Activated CD4-positive, alpha-beta memory T cell treated with anti-CD3 and anti-CD28 coated beads for 36 hours (primary cell): ENCODE measurements around the gene NLGN2. TPM values are rescaled to one million over a fixed set of nuclear protein-coding genes. Genes with fewer than 3 reads are reported as not detected.

Experiments used
- CTCF ChIA-PET: fragments of 350-600 bp; sonication (Branson Sonifier 250); formaldehyde crosslinking; loops from one replicate; lab custom pipeline; 2021; ENCODE audit warnings: antibody characterized with exemption, inconsistent platforms; lab: Charles Lee
- POLR2A ChIA-PET: fragments of 350-600 bp; sonication (Branson Sonifier 250); formaldehyde crosslinking; loops from one replicate; lab custom pipeline; 2021; ENCODE audit warnings: antibody characterized with exemption; lab: Charles Lee
- DNase-seq: peaks from one replicate; pipeline ENCODE4 v3.0.0-alpha.2; 2020
- H3K27ac Mint-ChIP-seq: one replicate; pipeline ENCODE4 v1.8.0; 2021; ENCODE audit warnings: mixed read lengths
- H3K27me3 Mint-ChIP-seq: one replicate; pipeline ENCODE4 v1.8.0; 2021; ENCODE audit warnings: mixed read lengths
- H3K36me3 Mint-ChIP-seq: one replicate; pipeline ENCODE4 v1.8.0; 2021; ENCODE audit warnings: mixed read lengths
- H3K4me1 Mint-ChIP-seq: one replicate; pipeline ENCODE4 v1.8.0; 2021; ENCODE audit warnings: low read depth, mixed read lengths
- H3K4me3 Mint-ChIP-seq: one replicate; pipeline ENCODE4 v1.8.0; 2021; ENCODE audit warnings: mild to moderate bottlenecking, mixed read lengths
- H3K9me3 Mint-ChIP-seq: one replicate; pipeline ENCODE4 v1.8.0; 2021; ENCODE audit warnings: mixed read lengths
- intact Hi-C: fragments of 100-400 bp; cut with micrococcal nuclease; formaldehyde crosslinking; loops from one replicate; pipeline ENCODE4 v1.15.1; 2023
- total RNA-seq, 2 experiments: library from RNA; stranded (reverse); gene quantifications; one replicate each; pipeline ENCODE4 v1.2.3, GENCODE V29; 2021

Gene NLGN2
- total RNA-seq, 2 experiments from 2014 or later = 9.0 to 9.9 TPM

DNA sequence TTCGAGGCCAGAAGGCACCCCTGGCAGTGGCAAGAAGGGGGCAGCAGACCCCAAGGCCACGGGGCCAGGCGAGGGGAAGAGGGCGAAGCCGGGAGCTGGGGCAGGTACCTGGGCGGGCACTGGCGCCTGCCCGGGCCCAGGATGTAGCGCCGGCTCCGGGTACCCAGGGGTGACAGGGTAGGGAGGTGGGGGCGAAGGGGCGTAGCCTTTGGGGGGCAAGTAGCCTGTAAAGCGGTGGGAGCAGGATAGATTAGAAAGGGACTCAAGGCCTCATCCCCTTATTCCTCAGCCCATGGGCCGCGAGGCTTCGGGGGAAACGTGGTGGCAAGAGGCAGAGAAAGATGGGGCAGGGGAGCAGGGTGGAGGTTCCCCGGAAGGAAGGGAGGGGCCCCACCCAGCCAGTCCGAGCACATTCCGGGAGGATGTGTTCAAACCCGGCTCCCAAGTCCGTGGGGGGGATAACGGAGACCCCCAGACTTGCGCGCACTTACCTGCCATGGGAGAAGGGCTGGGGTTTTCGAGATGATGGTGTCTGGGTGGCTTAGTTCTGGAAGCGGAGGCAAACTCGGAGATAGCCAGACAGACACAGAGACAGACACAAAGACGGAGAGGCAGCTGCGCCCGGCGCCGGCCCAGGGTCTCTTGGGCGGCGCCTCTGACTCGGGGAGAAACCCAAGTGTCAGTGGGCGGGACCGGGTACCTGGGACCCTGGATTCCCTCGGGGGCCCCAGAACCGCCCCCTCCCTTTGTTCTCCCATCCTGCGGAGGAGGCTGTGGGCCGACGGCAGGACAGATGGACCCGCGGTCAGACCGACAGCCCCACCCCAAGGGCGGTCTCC, 13.8 kb upstream of the NLGN2 start:
- peak overlapping the region; percentile 95 for H3K4me3 Mint-ChIP-seq
- intact Hi-C loops = loop anchor here (1.0 to 5.0 kb wide), 3 partner anchors 10 to 112 kb away; partner anchors contain the start of genes SLC2A4, TMEM102 and TMEM256
- peak; percentile 51 for DNase-seq
- H3K36me3 Mint-ChIP-seq = peaks cover 28% of the 10 kb centered on the region
- peak overlapping the region; percentile 88 for H3K27ac Mint-ChIP-seq
- ChIA-PET POLR2A (interaction anchor here (0.7 to 1.6 kb wide), 3 partner anchors 10 to 90 kb away, joined by 3 to 8 read pairs (median 3); partner anchors contain the start of genes POLR2A and TMEM256), CTCF (interaction anchor here (0.7 to 2.1 kb wide), 5 partner anchors 38 to 293 kb away, joined by 3 to 9 read pairs (median 4); partner anchors contain the start of genes SLC2A4, TMEM95 and TP53)
- no peaks in the 10 kb centered on the region for H3K27me3 Mint-ChIP-seq
- H3K4me1 Mint-ChIP-seq = peaks cover 29% of the 10 kb centered on the region
- no peaks in the 10 kb centered on the region for H3K9me3 Mint-ChIP-seq

DNA sequence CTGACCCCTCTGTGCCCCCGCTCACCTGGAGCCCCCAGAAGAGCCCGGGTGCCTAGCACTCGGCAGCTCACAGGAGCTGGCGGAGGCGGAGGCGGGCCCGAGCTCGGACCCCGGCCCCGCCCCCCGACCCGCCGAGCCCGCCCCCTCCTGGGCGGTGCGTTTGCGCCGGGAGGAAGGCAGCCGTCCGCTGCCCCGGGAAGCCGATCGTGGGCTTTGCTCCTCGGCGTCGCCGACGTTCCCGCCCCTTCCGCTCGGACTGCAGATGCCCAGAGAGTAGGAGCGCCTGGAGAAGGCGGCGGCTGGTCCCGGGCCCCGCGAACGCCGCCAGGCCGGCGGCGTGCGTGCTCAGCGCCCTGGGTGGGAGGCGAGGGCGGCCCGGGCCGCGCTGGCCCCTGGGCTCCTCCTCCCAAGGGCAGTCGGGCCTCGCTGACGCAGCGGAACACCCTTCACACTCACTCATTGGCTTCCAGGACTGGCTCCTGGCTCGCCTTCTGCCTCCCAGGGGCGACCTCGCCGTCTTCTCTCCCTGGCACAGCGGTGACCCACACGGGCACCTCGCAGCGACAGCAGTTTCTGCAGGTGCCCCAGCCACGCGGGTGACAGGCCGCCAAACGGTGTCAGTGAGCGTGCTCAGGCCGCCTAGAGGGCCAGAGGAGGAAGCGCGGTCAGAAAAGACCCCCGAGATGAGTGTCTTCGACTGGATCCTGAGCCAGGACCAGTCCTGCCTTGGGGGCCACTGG, 13.0 kb upstream of the NLGN2 start, which contains the start of gene PLSCR3:
Gene PLSCR3, minus strand, starts transcription at position 74 of the 740 bp plus-strand sequence. CDS start 415 bp downstream, outside the sequence.
- CTCF ChIA-PET = interaction anchor here (0.7 to 2.1 kb wide), 5 partner anchors 39 to 292 kb away, joined by 3 to 9 read pairs (median 4); partner anchors contain the start of genes SLC2A4, TMEM95 and TP53
- peak; percentile 86 for DNase-seq
- Mint-ChIP-seq H3K9me3 (no peaks in the 10 kb centered on the region), H3K4me1 (peaks cover 27% of the 10 kb centered on the region), H3K27me3 (no peaks in the 10 kb centered on the region), H3K36me3 (peaks cover 25% of the 10 kb centered on the region), H3K4me3 (peak within 1 kb of the TSS; percentile 95), H3K27ac (peak within 1 kb of the TSS; percentile 88)
- intact Hi-C loops = loop anchor here (1.0 to 5.0 kb wide), 3 partner anchors 10 to 112 kb away; partner anchors contain the start of genes SLC2A4, TMEM102 and TMEM256
- POLR2A ChIA-PET = interaction anchor here (0.7 to 1.6 kb wide), 3 partner anchors 9 to 90 kb away, joined by 3 to 8 read pairs (median 3); partner anchors contain the start of genes POLR2A and TMEM256

DNA sequence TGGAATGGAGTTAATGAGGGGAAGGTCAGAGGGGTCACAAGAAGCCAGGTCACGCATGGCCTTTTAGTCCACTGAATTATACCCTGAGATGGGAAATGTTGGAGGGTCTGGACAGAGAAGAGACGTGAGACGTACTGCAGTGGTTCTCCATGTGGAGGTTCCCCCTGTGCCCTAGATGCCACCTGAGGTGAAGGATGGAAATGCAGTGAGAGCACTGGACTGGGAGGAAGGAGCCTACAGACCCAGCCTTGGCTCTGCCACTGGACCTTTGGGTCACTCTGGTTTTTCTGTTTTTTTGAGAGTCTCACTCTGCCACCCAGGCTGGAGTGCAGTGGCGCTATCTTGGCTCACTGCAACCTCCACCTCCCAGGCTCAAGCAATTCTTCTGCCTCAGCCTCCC, 11.5 kb upstream of the NLGN2 start:
- H3K27ac Mint-ChIP-seq = no peak overlapping the region
- ChIA-PET CTCF (interaction anchor here (1.2 kb wide), 1 partner anchor 85 kb away, joined by 3 read pairs; the partner anchor contains the start of gene SLC35G6), POLR2A (no interaction called here)

DNA sequence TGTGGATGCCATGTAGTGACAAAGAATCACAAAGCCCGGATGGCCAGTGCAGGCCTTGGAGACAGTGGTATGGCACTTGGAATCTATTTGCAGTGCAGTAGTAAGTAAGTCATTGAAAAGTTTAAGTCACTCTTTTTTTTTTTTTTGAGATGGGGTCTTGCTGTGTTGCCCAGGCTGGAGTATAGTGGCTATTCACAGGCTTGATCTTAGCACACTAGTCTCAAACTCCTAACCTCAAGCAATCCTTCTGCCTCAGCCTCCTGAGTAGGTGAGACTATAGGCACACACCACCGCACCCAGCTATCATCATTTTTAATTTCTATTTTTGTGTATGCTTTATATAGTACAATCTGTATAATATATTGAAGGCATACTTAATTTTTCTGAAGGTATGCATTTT, 9.0 kb upstream of the NLGN2 start:
- H3K27ac Mint-ChIP-seq = no peak overlapping the region
- H3K9me3 Mint-ChIP-seq = no peaks in the 10 kb centered on the region
- peaks cover 16% of the 10 kb centered on the region for H3K4me1 Mint-ChIP-seq
- no peaks in the 10 kb centered on the region for H3K27me3 Mint-ChIP-seq
- CTCF ChIA-PET = interaction anchor here (0.8 to 2.0 kb wide), 3 partner anchors 38 to 67 kb away, joined by 3 to 7 read pairs (median 3); partner anchors contain the start of gene TMEM95
- no peaks in the 10 kb centered on the region for H3K36me3 Mint-ChIP-seq
- intact Hi-C loops = no loop called here
- POLR2A ChIA-PET = no interaction called here
- no peak for DNase-seq
- no peak overlapping the region for H3K4me3 Mint-ChIP-seq

More for the DNA sequence above, 11.5 kb upstream of the NLGN2 start:
- intact Hi-C loops = no loop called here
- no peaks in the 10 kb centered on the region for H3K27me3 Mint-ChIP-seq
- peaks cover 25% of the 10 kb centered on the region for H3K4me1 Mint-ChIP-seq
- peaks cover 16% of the 10 kb centered on the region for H3K36me3 Mint-ChIP-seq
- peak overlapping the region; percentile 11 for H3K4me3 Mint-ChIP-seq
- no peak for DNase-seq
- no peaks in the 10 kb centered on the region for H3K9me3 Mint-ChIP-seq

DNA sequence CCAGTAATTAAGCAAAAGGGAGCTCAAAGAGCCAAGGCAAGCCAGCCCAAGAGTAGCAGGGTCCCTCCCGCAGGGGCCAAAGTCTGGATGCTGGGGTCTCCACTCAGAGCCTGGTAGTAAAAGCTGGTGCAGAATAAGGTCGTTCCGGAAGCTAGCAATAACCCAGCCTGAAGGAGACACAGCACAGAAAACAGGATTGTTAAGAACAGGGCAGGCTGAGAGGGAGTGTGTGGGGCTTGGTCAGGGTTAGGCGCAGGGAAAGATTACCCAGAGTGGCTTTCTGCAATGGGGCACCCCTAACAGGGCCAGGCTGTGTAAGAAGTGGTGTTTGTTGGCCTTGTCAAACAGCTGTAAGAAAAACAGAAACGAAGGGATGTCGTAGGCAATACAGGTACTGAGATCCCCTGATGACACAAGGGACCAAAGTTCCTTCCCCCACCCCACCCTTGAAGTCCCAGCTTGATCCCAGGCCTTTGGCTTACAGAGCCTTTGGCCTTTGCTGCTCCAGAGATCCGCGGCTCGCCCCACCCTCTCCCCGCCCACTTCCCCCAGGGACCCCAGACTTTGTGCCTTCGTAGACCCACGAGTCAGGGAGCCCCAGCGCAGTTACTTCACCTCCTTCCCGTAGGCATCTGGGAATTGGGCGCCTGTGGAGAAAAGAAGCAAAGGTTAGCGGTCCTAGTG, 4.5 kb upstream of the NLGN2 start:
- POLR2A ChIA-PET = interaction anchor here (1.1 to 1.5 kb wide), 6 partner anchors 8 to 284 kb away, joined by 3 to 8 read pairs (median 4); partner anchors contain the start of genes PLSCR3, POLR2A, TP53 and WRAP53
- H3K36me3 Mint-ChIP-seq = no peaks in the 10 kb centered on the region
- H3K4me3 Mint-ChIP-seq = peak overlapping the region; percentile 97
- no peaks in the 10 kb centered on the region for H3K9me3 Mint-ChIP-seq
- DNase-seq = peak; percentile 37
- H3K27me3 Mint-ChIP-seq = no peaks in the 10 kb centered on the region
- H3K27ac Mint-ChIP-seq = peak overlapping the region; percentile 92
- CTCF ChIA-PET = interaction anchor here (0.8 to 3.0 kb wide), 7 partner anchors 20 to 690 kb away, joined by 3 to 25 read pairs (median 3); partner anchors contain the start of genes SENP3 and TP53
- intact Hi-C loops = loop anchor here (5.0 kb wide), 1 partner anchor 96 kb away; the partner anchor contains the start of gene EIF5A
- H3K4me1 Mint-ChIP-seq = peaks cover 25% of the 10 kb centered on the region

DNA sequence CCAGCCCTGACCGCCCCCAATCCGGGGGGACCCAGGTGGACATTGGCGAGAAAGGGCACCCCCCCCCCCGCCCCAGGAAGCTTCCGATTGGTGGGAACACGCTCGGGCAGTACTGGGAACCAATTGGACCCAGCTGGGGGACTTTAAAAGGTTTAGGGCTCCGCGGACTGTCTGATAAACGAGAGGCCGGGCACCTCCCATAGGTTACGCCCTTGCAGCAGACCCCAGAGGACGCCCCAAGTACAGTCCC, 4.0 kb upstream of the NLGN2 start:
- H3K4me3 Mint-ChIP-seq = peak overlapping the region; percentile 97
- no peak for DNase-seq
- POLR2A ChIA-PET = interaction anchor here (0.8 to 1.5 kb wide), 10 partner anchors 9 to 283 kb away, joined by 3 to 8 read pairs (median 4); partner anchors contain the start of genes PLSCR3, POLR2A, TP53 and WRAP53
- peak overlapping the region; percentile 92 for H3K27ac Mint-ChIP-seq
- H3K27me3 Mint-ChIP-seq = no peaks in the 10 kb centered on the region
- intact Hi-C loops = loop anchor here (5.0 kb wide), 1 partner anchor 96 kb away; the partner anchor contains the start of gene EIF5A
- no peaks in the 10 kb centered on the region for H3K36me3 Mint-ChIP-seq
- CTCF ChIA-PET = interaction anchor here (0.8 to 3.0 kb wide), 10 partner anchors 19 to 690 kb away, joined by 3 to 25 read pairs (median 3); partner anchors contain the start of genes SENP3 and TP53
- peaks cover 25% of the 10 kb centered on the region for H3K4me1 Mint-ChIP-seq
- H3K9me3 Mint-ChIP-seq = no peaks in the 10 kb centered on the region

DNA sequence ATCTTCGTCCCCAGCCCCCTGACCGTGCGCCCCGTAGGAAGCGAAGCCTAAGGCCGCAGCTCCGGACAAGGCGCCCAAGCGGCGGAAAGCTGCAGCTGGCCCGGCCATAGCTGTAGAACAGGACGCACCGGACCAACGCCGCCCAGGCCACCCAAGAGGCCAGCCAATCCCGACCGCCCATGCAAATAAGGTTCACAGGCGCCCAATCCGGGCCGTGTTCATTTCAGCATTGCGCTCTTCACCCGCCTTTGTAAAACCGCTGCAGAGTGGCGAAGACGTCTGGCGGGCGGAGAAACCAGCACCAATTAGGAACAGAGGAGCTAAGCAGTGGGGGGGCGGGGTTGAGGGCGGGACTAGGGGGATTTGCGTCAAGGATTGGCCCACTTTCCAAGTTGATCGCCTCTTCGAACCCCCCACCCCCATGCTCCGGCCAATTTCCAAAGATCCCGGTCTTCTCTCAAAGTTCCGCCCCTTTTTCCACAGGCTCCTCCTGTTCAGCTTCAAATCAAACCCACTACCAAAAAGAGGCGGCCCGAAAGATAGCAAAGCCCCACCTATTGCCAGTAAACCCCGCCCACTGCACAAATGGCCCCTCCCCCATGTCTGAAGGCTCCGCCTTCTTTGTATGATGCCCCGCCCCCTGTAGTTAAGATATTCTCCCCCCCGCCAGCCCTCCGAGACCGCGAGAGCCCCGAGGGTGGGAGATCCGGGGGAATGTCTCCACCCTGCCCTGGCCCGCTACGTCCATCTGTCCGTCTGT, 3.5 kb upstream of the NLGN2 start, which contains the start of gene TMEM256:
Gene TMEM256, minus strand, starts transcription at position 121 of the 760 bp plus-strand sequence. Its CDS starts 13 bp downstream, at position 108.
- Mint-ChIP-seq H3K27me3 (no peaks in the 10 kb centered on the region), H3K9me3 (no peaks in the 10 kb centered on the region), H3K4me1 (peaks cover 25% of the 10 kb centered on the region), H3K4me3 (peak within 1 kb of the TSS; percentile 97), H3K27ac (peak within 1 kb of the TSS; percentile 92), H3K36me3 (no peaks in the 10 kb centered on the region)
- intact Hi-C loops = loop anchor here (1.0 to 5.0 kb wide), 7 partner anchors 10 to 284 kb away; partner anchors contain the start of genes EIF5A, PLSCR3, POLR2A and TMEM102
- POLR2A ChIA-PET = interaction anchor here (0.7 to 1.5 kb wide), 11 partner anchors 9 to 283 kb away, joined by 3 to 8 read pairs (median 3); partner anchors contain the start of genes PLSCR3, POLR2A, TP53 and WRAP53
- peak; percentile 99 for DNase-seq
- CTCF ChIA-PET = interaction anchor here (0.8 to 3.0 kb wide), 10 partner anchors 20 to 689 kb away, joined by 3 to 25 read pairs (median 3); partner anchors contain the start of genes SENP3 and TP53

DNA sequence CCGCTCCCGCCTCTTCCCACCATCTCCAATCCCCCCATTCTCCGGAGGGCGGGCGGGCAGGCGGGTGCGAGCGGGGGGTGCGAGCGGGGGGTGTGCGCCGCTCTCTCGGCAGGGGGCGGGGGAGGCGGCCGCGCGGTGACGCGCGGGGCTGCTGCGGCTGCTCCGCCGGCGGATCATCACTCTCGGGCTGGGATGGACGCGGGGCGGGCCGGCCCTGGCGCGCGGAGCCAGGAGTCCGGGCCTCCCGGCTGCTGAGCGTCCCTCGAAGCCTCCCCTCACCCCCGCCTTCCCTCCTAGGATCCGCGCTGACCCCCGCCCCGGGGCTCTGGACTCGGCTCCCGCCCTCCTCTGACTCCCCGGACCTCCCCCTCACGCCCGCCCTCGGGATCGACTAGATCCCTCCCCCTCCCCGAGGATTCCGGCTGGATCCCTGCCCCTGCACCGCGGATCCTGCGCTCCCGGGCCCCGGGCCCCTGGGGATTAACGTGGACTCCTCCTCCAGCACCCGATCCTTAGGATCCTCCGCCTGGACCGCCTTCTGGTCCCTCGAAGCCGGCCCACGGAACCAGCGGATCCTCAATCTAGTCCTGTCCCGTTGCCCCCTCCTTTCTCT, 2.8 kb upstream of the NLGN2 start:
- Mint-ChIP-seq H3K4me3 (peak overlapping the region; percentile 97), H3K27me3 (no peaks in the 10 kb centered on the region), H3K4me1 (peaks cover 23% of the 10 kb centered on the region), H3K36me3 (no peaks in the 10 kb centered on the region), H3K9me3 (no peaks in the 10 kb centered on the region), H3K27ac (peak overlapping the region; percentile 92)
- CTCF ChIA-PET = interaction anchor here (0.8 to 3.0 kb wide), 6 partner anchors 21 to 430 kb away, joined by 3 to 25 read pairs (median 4); partner anchors contain the start of genes SENP3 and TP53
- intact Hi-C loops = loop anchor here (1.0 to 5.0 kb wide), 7 partner anchors 11 to 283 kb away; partner anchors contain the start of genes EIF5A, PLSCR3, POLR2A and TMEM102
- POLR2A ChIA-PET = interaction anchor here (0.7 to 1.5 kb wide), 7 partner anchors 10 to 282 kb away, joined by 3 to 8 read pairs (median 3); partner anchors contain the start of genes PLSCR3, TP53 and WRAP53
- DNase-seq = peak; percentile 78
